SHP77 (cell line): ENCODE data around the gene EEF1AKMT2.

Source experiments
- DNase-seq, 2 experiments: peaks; one replicate each; lab custom pipeline; 2025; lab: John Stamatoyannopoulos, UW

The EEF1AKMT2 gene

GRCh38 chr10:124719213-124719851, 72.4 kb downstream of the EEF1AKMT2 start:
- no peak for DNase-seq

- DNase-seq, result no peak
These were observed 73.6 kb downstream of the EEF1AKMT2 start for GRCh38 chr10:124717911-124718741.

DNA sequence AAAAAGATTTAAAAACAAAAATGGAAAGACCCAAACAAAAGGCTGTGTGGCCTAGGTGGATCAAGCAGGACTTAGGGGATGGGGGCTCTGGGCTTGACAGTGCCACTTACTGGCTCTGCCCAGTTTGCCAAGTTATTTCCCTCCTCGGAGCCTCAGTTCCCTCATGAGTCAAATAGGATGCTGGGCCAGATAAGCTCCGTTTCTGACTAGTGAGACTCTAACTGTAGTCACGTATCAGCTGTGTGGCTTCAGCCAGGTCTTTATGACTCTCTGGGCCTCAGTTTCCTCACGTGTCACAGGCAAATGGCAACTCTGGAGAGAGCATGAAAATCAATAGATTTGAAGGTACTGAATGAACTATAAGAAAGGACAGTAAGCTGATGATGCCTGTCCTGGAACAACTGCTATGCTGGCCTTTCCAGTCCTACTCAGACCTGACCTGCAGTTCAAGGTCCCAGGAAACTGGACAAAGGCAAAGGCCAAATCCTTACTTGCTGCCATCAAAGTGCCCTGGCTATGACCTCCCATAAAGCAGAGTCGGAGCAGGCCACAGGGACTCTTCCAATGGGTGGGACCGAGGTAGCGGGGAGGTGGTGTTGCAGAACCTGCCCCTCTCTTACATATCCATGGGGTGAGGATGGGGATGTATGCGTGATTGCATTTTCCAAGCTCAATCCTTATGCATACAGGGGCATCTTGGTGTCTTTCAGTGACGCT, 74.5 kb downstream of the EEF1AKMT2 start:
- DNase-seq, result no peak

- DNase-seq, result no peak
These were observed 75.3 kb downstream of the EEF1AKMT2 start for GRCh38 chr10:124716369-124716768.

DNA sequence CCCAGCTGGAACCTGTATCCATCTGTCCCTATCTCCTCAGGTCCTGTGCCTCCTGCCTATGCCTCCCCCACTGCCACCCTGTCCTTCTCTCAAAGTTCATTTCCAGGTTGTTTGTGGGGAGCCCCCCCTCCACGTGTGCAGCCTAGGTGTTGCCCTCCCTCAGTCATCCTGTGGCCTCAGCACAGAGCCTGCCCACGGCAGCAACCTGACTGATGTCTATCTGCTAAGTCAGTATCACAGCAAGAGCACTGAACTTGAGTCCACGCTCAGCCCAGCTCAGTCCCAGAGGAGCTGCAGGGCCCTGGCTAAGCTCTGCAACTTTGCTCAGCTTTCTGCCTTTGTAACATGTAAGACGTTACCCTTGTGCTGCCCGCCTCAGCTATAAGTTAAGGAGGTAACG, 76.2 kb downstream of the EEF1AKMT2 start:
- DNase-seq, result no peak

- no peak for DNase-seq
These were observed 77.9 kb downstream of the EEF1AKMT2 start for GRCh38 chr10:124713679-124714255.

GRCh38 chr10:124712704-124713407, 78.8 kb downstream of the EEF1AKMT2 start:
- no peak for DNase-seq

GRCh38 chr10:124711145-124711544, 80.5 kb downstream of the EEF1AKMT2 start:
- no peak for DNase-seq

DNA sequence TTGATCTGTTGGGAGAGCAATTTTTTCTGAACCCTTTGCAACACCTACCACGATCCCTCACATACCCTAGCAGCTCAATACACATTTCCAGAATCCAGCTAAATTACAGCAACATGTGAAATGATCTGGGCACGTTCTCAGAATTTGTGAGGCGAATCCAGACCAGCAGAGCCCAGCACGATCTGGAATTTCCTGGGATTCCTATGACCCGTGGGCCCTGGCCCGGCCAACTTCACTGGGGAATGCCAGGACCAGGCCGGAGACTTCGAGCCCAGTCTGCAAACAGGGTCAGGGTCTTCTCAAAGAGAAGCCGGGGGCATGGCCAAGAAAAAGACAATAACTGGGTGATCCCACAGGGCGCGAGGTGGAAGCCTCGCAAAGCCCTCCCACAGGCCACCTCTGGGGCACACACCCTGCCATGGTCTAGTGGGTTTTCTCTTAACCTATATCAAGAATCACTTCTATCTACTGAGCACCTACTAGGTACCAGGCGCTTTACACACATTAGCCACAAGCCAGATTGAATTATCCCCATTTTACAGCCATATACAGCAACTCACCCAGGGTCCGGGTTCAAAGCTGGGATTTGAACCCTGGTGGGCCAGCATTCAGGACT, 81.3 kb downstream of the EEF1AKMT2 start:
- DNase-seq, result no peak

DNA sequence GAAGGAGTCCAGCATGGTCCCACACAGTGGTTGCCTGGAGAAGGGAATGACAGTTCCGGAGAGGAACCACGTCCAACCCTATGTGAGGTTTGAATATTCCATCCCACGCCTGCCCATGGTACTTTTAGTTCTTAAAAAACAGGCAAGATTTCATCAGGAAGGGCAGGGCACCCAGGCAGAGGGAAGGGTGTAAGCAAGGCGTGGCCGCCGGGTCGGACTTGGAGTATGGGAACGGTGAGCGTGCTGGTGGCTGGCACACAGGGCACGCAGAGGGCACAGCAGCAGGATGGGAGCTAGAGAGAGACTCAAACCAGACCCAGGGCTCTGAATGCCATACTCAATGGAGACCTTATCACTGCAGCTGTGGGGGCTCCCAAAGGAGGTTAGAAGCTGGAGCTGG, 81.8 kb downstream of the EEF1AKMT2 start:
- no peak for DNase-seq

DNA sequence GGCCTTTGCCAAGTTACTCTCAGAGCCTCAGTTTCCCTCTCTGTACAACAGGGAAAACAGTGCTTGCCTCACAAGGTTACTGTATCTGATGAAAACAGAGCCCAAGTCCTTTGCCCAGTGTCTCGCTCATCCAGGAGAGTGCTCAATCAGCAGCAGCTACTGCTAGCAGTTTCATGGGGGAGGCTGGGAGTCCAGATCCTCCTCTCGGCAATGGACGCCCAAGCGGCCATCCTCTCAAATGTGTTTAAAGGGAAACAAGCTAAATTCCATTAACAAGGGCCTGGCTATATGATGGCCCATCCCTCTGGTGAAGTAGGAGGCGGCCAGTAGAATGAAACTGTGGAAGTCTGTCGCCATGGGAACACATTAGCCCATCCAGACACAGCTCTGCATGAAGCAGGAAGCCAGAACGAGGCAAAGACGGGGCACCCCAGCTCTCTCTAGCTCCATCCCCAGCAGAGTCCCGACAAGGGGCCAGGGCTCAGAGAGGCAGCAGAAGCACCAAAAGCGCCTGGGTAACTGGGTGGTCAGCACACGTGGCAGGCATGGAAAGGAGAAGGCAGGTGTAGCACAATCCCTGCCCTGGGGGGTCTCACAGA, 82.7 kb downstream of the EEF1AKMT2 start:
- no peak for DNase-seq

DNA sequence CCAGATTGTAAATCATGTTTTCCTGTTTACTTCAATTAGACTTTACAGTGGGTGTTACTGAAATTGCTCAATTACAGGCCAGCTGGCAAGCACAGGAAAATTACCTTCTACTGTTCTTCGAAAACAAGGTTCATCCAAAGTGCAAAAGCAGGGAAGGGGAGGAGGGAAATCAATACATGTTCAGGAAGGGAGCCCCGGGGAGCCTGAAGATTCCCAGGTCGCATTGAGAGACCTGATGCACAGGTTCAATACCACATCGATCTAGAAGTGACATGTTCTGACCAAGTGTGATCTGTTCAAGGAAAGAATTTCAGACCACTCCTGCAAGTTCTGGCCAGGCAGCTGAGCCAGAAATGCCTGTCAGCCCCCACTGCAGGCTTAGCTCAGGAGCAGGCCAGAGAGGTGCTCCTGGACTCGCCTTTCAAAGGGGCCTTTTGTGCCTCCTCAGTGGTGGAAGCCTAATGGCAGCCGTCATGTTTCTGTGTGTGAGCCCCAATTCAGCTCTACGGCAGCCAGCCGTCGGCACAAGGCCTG, 83.4 kb downstream of the EEF1AKMT2 start:
- no peak for DNase-seq
